PC-9 (cell line): ENCODE measurements around the gene ARHGAP8. TPM values are rescaled to one million over a fixed set of nuclear protein-coding genes. Genes with fewer than 3 reads are reported as not detected.

Source experiments
- BruUV-seq: library from RNA; stranded (reverse); fragments of 400-500 nt; replicated peaks from 2 replicates; lab custom pipeline; 2021; lab: Mats Ljungman, UMichigan
- CTCF ChIA-PET: fragments of 300-600 bp; sonication (Branson Sonifier 250); formaldehyde crosslinking; loops from one replicate; lab custom pipeline; 2022; ENCODE audit warnings: antibody characterized with exemption; lab: Charles Lee
- POLR2A ChIA-PET: fragments of 300-600 bp; sonication (Branson Sonifier 250); formaldehyde crosslinking; loops from one replicate; lab custom pipeline; 2022; ENCODE audit warnings: antibody characterized with exemption; ENCODE audit not compliant: unreplicated experiment; lab: Charles Lee
- DNase-seq, 2 experiments: peaks; one replicate each; pipeline versions ENCODE4 v3.0.0 to v3.0.0-alpha.2; 2015 to 2022; ENCODE audit warnings: mixed read lengths in 1 of 2
- H2AFZ ChIP-seq: fragments of 200-600 bp; sonication (generic); 2 replicates; pipeline ENCODE4 v1.8.1; 2017; ENCODE audit warnings: antibody characterized with exemption
- H3F3A ChIP-seq: fragments of 200-600 bp; sonication (generic); 2 replicates; pipeline ENCODE4 v1.8.1; 2017; ENCODE audit warnings: antibody characterized with exemption, mild to moderate bottlenecking, low read depth; ENCODE audit not compliant: insufficient read depth
- H3K27ac ChIP-seq: fragments of 200-600 bp; sonication (generic); 2 replicates; pipeline ENCODE4 v1.6.1; 2016; ENCODE audit warnings: mixed run types
- H3K27me3 ChIP-seq: fragments of 200-600 bp; sonication (generic); 2 replicates; pipeline ENCODE4 v1.6.1; 2016; ENCODE audit warnings: low read depth, mixed run types; ENCODE audit not compliant: insufficient read depth
- H3K36me3 ChIP-seq: fragments of 200-600 bp; sonication (generic); 2 replicates; pipeline ENCODE4 v1.6.1; 2016; ENCODE audit warnings: low read depth, mixed run types
- H3K4me1 ChIP-seq: fragments of 200-600 bp; sonication (generic); replicated peaks from 2 replicates; pipeline ENCODE4 v1.6.1; 2016; ENCODE audit warnings: mixed run types; ENCODE audit not compliant: insufficient read depth
- H3K4me2 ChIP-seq: fragments of 200-600 bp; sonication (generic); 2 replicates; pipeline ENCODE4 v1.6.1; 2017; ENCODE audit warnings: mixed run types
- H3K4me3 ChIP-seq: fragments of 200-600 bp; sonication (generic); 2 replicates; pipeline ENCODE4 v1.6.1; 2016; ENCODE audit warnings: mixed run types
- H3K79me2 ChIP-seq: fragments of 200-600 bp; sonication (generic); 2 replicates; pipeline ENCODE4 v1.6.1; 2017; ENCODE audit warnings: low read depth, mixed run types
- H3K9me2 ChIP-seq: fragments of 200-600 bp; sonication (generic); 2 replicates; pipeline ENCODE4 v1.8.1; 2017; ENCODE audit warnings: mild to moderate bottlenecking; ENCODE audit not compliant: insufficient read depth
- H3K9me3 ChIP-seq: fragments of 200-600 bp; sonication (generic); 2 replicates; pipeline ENCODE4 v1.8.1; 2016; ENCODE audit warnings: low read depth; ENCODE audit not compliant: insufficient read depth
- H4K20me1 ChIP-seq: fragments of 200-600 bp; sonication (generic); 2 replicates; pipeline ENCODE4 v1.8.1; 2017; ENCODE audit not compliant: insufficient read depth
- CTCF ChIP-seq: fragments of 200-600 bp; sonication (generic); conservative IDR thresholded peaks from 2 replicates; pipeline ENCODE4 v1.6.1; 2017; ENCODE audit warnings: mixed run types, antibody characterized with exemption, mild to moderate bottlenecking, moderate library complexity
- EZH2 ChIP-seq: fragments of 200-600 bp; sonication (generic); IDR thresholded peaks from 2 replicates; pipeline ENCODE4 v1.8.0; 2017; ENCODE audit warnings: antibody characterized with exemption, low read depth
- intact Hi-C: fragments of 100-400 bp; cut with micrococcal nuclease; formaldehyde crosslinking; loops from one replicate; pipeline ENCODE4 v1.10.0; 2022; ENCODE audit not compliant: unreplicated experiment
- total RNA-seq: library from RNA; stranded (reverse); gene quantifications from 2 replicates; pipeline ENCODE4 v1.2.3, GENCODE V29; 2021

Gene ARHGAP8
- total RNA-seq, 1 experiment from 2014 or later: 114 TPM

- H3K36me3 ChIP-seq: no peaks in the 10 kb centered on the region
- peaks cover 4% of the 10 kb centered on the region; the same call in 1 of the 2 replicates for H3K79me2 ChIP-seq
- no peaks in the 10 kb centered on the region for H3K9me3 ChIP-seq
- H3K27ac ChIP-seq: no peak overlapping the region
- no peak overlapping the region for H3K4me3 ChIP-seq
- intact Hi-C loops: no loop called here
- H2AFZ ChIP-seq: no peak overlapping the region
- DNase-seq: peak in 1 of 2 experiments; percentile 23
- no peak overlapping the region for H3K4me2 ChIP-seq
- peaks cover 8% of the 10 kb centered on the region; the same call in 1 of the 2 replicates for H3K4me1 ChIP-seq
- TF ChIP-seq EZH2 (no peak), CTCF (no peak)
- ChIA-PET POLR2A (no interaction called here), CTCF (interaction anchor here (0.5 kb wide), 1 partner anchor 124 kb away, joined by 4 read pairs; no protein-coding TSS in a partner anchor)
- BruUV-seq: no TSS peak
- H3K9me2 ChIP-seq: no peaks in the 10 kb centered on the region
- H3K27me3 ChIP-seq: 0 out of 2 replicates have a peak, but pooled peaks cover 3% of the 10 kb centered on the region
- peaks cover 7% of the 10 kb centered on the region; the same call in 1 of the 2 replicates for H4K20me1 ChIP-seq
- H3F3A ChIP-seq: peaks cover 22% of the 10 kb centered on the region
These were observed 48.0 kb upstream of the ARHGAP8 start for GRCh38 chr22:44704159-44705021.

GRCh38 chr22:44705022-44705297 is 47.4 kb upstream of the ARHGAP8 start:
- H3K9me3 ChIP-seq: no peaks in the 10 kb centered on the region
- ChIA-PET POLR2A (interaction anchor here (0.5 kb wide), 1 partner anchor 74 kb away, joined by 4 read pairs; no protein-coding TSS in a partner anchor), CTCF (interaction anchor here (0.5 kb wide), 1 partner anchor 123 kb away, joined by 4 read pairs; no protein-coding TSS in a partner anchor)
- H3K27me3 ChIP-seq: no peaks in the 10 kb centered on the region
- intact Hi-C loops: no loop called here
- H3K4me2 ChIP-seq: no peak overlapping the region
- H3K9me2 ChIP-seq: no peaks in the 10 kb centered on the region
- no TSS peak for BruUV-seq
- no peak overlapping the region for H2AFZ ChIP-seq
- H3F3A ChIP-seq: peaks cover 17% of the 10 kb centered on the region; the same call in 1 of the 2 replicates
- H3K4me3 ChIP-seq: no peak overlapping the region
- no peaks in the 10 kb centered on the region for H3K36me3 ChIP-seq
- H3K79me2 ChIP-seq: peaks cover 4% of the 10 kb centered on the region; the same call in 1 of the 2 replicates
- H3K4me1 ChIP-seq: peaks cover 8% of the 10 kb centered on the region; the same call in 1 of the 2 replicates
- TF ChIP-seq EZH2: no peak
- no peak for TF ChIP-seq CTCF
- peaks cover 7% of the 10 kb centered on the region; the same call in 1 of the 2 replicates for H4K20me1 ChIP-seq
- no peak for DNase-seq
- no peak overlapping the region for H3K27ac ChIP-seq

GRCh38 chr22:44706488-44706887 is 45.9 kb upstream of the ARHGAP8 start:
- DNase-seq: no peak
- Histone ChIP-seq H3K4me1 (peaks cover 8% of the 10 kb centered on the region; the same call in 1 of the 2 replicates), H3K4me2 (no peak overlapping the region), H4K20me1 (peaks cover 17% of the 10 kb centered on the region), H3K4me3 (no peak overlapping the region), H3K9me2 (no peaks in the 10 kb centered on the region), H3K9me3 (no peaks in the 10 kb centered on the region), H3K79me2 (peaks cover 4% of the 10 kb centered on the region; the same call in 1 of the 2 replicates), H3F3A (0 out of 2 replicates have a peak, but pooled peaks cover 2% of the 10 kb centered on the region), H3K27me3 (no peaks in the 10 kb centered on the region), H2AFZ (no peak overlapping the region), H3K27ac (no peak overlapping the region), H3K36me3 (no peaks in the 10 kb centered on the region)
- no peak for TF ChIP-seq CTCF
- ChIA-PET CTCF (no interaction called here), POLR2A (no interaction called here)
- BruUV-seq: no TSS peak
- intact Hi-C loops: no loop called here
